ENCODE measurements around the gene DNASE2B. TPM values are rescaled to one million over a fixed set of nuclear protein-coding genes. Genes with fewer than 3 reads are reported as not detected.

The DNASE2B gene
- total and polyA plus RNA-seq, 2 donors (not counting 3 experiments of a cell fraction or from before 2014, with no cell fraction given) = not detected

DNA sequence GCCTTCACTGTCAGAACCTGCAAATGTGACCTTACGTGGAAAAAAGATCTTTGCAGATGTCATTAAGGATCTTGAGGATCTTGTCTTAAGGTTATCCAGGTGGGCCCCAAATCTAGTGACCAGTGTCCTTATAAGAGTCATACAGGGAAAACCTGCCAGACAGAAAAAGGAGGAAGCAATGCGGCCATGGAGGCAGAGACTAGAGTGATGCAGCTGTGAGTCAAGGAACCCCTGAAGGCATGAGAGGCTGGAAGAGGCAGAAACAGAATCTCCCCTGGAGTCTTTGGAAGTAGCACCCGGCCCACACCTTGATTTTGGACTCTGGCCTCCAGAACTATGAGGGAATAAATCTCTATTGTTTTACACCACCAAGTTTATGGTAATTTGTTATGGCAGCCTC is 36.5 kb upstream of the DNASE2B start:
- no peak for FAIRE-seq
- intact Hi-C loops (cut with micrococcal nuclease) = no loop called here
- no TSS peak for BruUV-seq (replicated peaks)

More for the DNA sequence above, 36.5 kb upstream of the DNASE2B start:
- DNase-seq (ENCODE audit: low read depth, low spot score) = no peak
- Histone ChIP-seq H3K4me3 (replicated peaks in 1 of 3; ENCODE audit: insufficient read depth in 1 of 3, low read depth in 1 of 3, low read length in 3 of 3) (no peak overlapping the region), H3K4me2 (ENCODE audit: insufficient read depth, low read length) (no peak overlapping the region), H3K36me3 (ENCODE audit: control insufficient read depth in 2 of 2, extremely low read depth in 1 of 2, insufficient read depth in 2 of 2, low read length in 2 of 2) (no peaks in the 10 kb centered on the region), H4K20me1 (replicated peaks; ENCODE audit: control insufficient read depth, extremely low read depth, insufficient read depth, low read length) (no peaks in the 10 kb centered on the region), H3K9me1 (replicated peaks; ENCODE audit: control insufficient read depth, extremely low read depth, insufficient read depth, low read length) (no peaks in the 10 kb centered on the region), H3K9me3 (replicated peaks; ENCODE audit: control insufficient read depth, insufficient read depth, low read length) (no peaks in the 10 kb centered on the region), H3K4me1 (ENCODE audit: control insufficient read depth, extremely low read depth, insufficient read depth, low read length) (peaks cover 24% of the 10 kb centered on the region), H3K9ac (replicated peaks; ENCODE audit: extremely low read depth, insufficient read depth, low read length) (no peak overlapping the region), H3K27ac (ENCODE audit: insufficient read depth, low read depth, low read length) (no peak overlapping the region), H3K27me3 (ENCODE audit: control insufficient read depth in 2 of 2, insufficient read depth in 2 of 2, low read length in 2 of 2) (no peaks in the 10 kb centered on the region), H2AFZ (ENCODE audit: low read depth, low read length) (no peak overlapping the region), H3K79me2 (ENCODE audit: control insufficient read depth, insufficient read depth, low read length) (no peaks in the 10 kb centered on the region)
- CTCF ChIA-PET = no interaction called here
- POLR2A ChIA-PET = no interaction called here
- no peak for TF ChIP-seq EZH2 (IDR thresholded peaks at IDR 0.05; ENCODE audit: borderline replicate concordance, low read depth, low read length, severe bottlenecking)
- TF ChIP-seq POLR2A (IDR thresholded peaks at IDR 0.05; ENCODE audit: low read depth, low read length) = no peak
- no peak for TF ChIP-seq JUN (IDR thresholded peaks at IDR 0.05; ENCODE audit: borderline replicate concordance, insufficient read depth, insufficient read length, low read depth)
- TF ChIP-seq MYC (IDR thresholded peaks at IDR 0.05; ENCODE audit: low read depth, low read length) = no peak
- TF ChIP-seq POLR2AphosphoS5 (IDR thresholded peaks at IDR 0.05; ENCODE audit: insufficient read depth, low read depth, low read length) = no peak
- no peak for TF ChIP-seq MAX (IDR thresholded peaks at IDR 0.05; ENCODE audit: insufficient read depth, insufficient read length)
- no peak for TF ChIP-seq GATA2 (IDR thresholded peaks at IDR 0.05; ENCODE audit: insufficient read depth, insufficient read length, low read depth, low read length)
- TF ChIP-seq CTCF (IDR thresholded peaks at IDR 0.05; ENCODE audit: extremely low read depth in 1 of 2, insufficient read depth in 1 of 2, low read depth in 1 of 2, low read length in 2 of 2) = no peak
- TF ChIP-seq FOS (IDR thresholded peaks at IDR 0.05; ENCODE audit: borderline replicate concordance, insufficient read depth, low read length) = no peak
- dilution Hi-C loops (cut with MboI; ENCODE audit: extremely low pct_ligation_motif_present, low sequenced_read_pairs) = no loop called here
